Gastrocnemius medialis (tissue), 4 donors: ENCODE data around the gene LY6G6C. TPM values are rescaled to one million over a fixed set of nuclear protein-coding genes. Genes with fewer than 3 reads are reported as not detected.
A peak's percentile ranks its signal among the peaks of the same experiment; 100 is the strongest.

Experiments used
- ATAC-seq, 2 donors: fragments of 150-250 bp; one replicate each; pipeline ENCODE4 v1.9.1; 2016
- DNase-seq, 2 donors: peaks; one replicate each; pipeline ENCODE4 v3.0.0-alpha.2; 2019
- H3K27ac ChIP-seq, 4 donors: fragments of 200-600 bp; sonication (generic); 1 replicate in 1 of 4; 2 replicates in 3 of 4; pipeline ENCODE4 v1.5.1; 2016 to 2018; ENCODE audit warnings: mild to moderate bottlenecking in 2 of 4, moderate library complexity in 1 of 4
- H3K27me3 ChIP-seq, 3 donors: fragments of 200-600 bp; sonication (generic) in 2 of 3; 1 replicate in 1 of 3; 2 replicates in 2 of 3; pipeline versions ENCODE4 v1.5.1 to v1.6.0; 2016 to 2019; ENCODE audit warnings: mild to moderate bottlenecking in 1 of 3, moderate library complexity in 1 of 3
- H3K36me3 ChIP-seq, 2 donors: fragments of 200-600 bp; sonication (generic) in 1 of 2; one replicate each; pipeline ENCODE4 v1.5.1; 2017 to 2018
- H3K4me1 ChIP-seq, 2 donors: fragments of 200-600 bp; sonication (generic) in 1 of 2; one replicate each; pipeline ENCODE4 v1.5.1; 2016 to 2017; ENCODE audit warnings: mild to moderate bottlenecking in 2 of 2
- H3K4me3 ChIP-seq, 4 donors: fragments of 200-600 bp; sonication (generic) in 3 of 4; 1 replicate in 1 of 4; 2 replicates in 3 of 4; pipeline ENCODE4 v1.5.1; 2016 to 2019; ENCODE audit warnings: mild to moderate bottlenecking in 2 of 4
- H3K9me3 ChIP-seq, 3 donors: fragments of 200-600 bp; sonication (generic) in 2 of 3; 1 replicate in 1 of 3; 2 replicates in 2 of 3; pipeline ENCODE4 v1.5.1; 2016 to 2019
- POLR2A ChIP-seq, 2 donors: fragments of 450-650 bp; IDR thresholded peaks; one replicate each; pipeline ENCODE4 v1.6.1; 2017; ENCODE audit warnings: antibody characterized with exemption in 2 of 2, mild to moderate bottlenecking in 2 of 2, moderate library complexity in 2 of 2
- in situ Hi-C, 4 donors: fragments of 200-750 bp; cut with MboI; loops; one replicate each; pipeline versions ENCODE4 v1.15.0 to v1.8.0; 2017; ENCODE audit warnings: low sequenced_read_pairs in 4 of 4
- intact Hi-C: fragments of 100-400 bp; cut with DNase I; formaldehyde crosslinking; loops from one replicate; pipeline ENCODE4 v1.15.1; 2023; ENCODE audit warnings: low total_unique reads
- total RNA-seq, 4 donors: library from RNA; depleted of rRNA; stranded (reverse); fragments of >200 nt; gene quantifications; one replicate each; pipeline versions ENCODE4 v1.1.0 to v1.2.3, GENCODE V29; 2016
- TF ChIP-seq, protein P1 (sequence below), 5 experiments: fragments of 450-650 bp in 3 of 5; fragments of 200-600 bp in 2 of 5; sonication (generic) in 2 of 5; IDR thresholded peaks in 4 of 5; conservative IDR thresholded peaks in 1 of 5; 1 replicate in 4 of 5; 2 replicates in 1 of 5; pipeline ENCODE4 v1.5.1; 2016 to 2019; ENCODE audit warnings: antibody characterized with exemption in 5 of 5, mild to moderate bottlenecking in 3 of 5, moderate library complexity in 3 of 5

Gene LY6G6C
- total RNA-seq, 4 donors from 2014 or later: not detected

DNA sequence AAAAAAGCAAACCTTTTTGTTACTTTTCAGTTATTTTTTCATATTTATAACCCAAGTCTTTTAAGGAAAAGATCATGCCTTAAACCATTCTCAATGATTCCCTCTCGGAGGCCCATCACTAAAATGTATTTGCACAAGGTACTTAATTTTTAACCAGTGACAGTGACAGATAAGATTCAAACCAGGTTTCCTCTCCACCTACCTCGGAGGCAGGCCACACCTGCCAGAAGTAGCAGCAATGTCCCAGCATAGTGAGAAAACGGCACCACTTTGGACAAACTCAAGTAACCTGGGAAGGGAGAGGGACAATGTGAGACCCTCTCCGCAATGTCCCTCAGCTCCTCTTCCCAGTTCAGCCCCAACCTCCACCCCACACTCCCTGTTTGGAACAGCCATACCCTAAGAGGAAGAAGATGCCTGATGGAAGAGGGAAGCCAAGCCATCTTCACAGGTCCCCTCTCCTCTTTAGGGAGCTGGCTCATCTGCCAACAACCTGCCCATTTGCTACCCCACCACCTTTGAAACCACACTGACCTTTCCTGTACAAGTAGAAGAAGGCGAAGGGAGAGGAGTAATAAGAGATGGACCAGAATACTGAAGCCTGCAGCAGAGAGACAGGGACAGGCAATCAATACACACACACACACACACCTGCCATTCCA lies 20.7 kb downstream of the LY6G6C start:
- Histone ChIP-seq H3K4me3 (no peak overlapping the region), H3K9me3 (no peaks in the 10 kb centered on the region), H3K27me3 (no peaks in the 10 kb centered on the region), H3K4me1 (peaks cover 22 to 40% of the 10 kb centered on the region in 2 donors), H3K27ac (peak overlapping the region; percentile 91 to 98 (median 96)), H3K36me3 (peaks cover 0 to 26% of the 10 kb centered on the region in 2 donors)
- ATAC-seq (no peak), DNase-seq (no peak)
- intact Hi-C loops (loop anchor here (5.0 kb wide), 2 partner anchors 49 to 196 kb away; partner anchors contain the start of genes BAG6 and EHMT2), in situ Hi-C loops (no loop called here)
- TF ChIP-seq POLR2A (IDR thresholded peaks at IDR 0.05): no peak
- TF ChIP-seq, protein P1, sequence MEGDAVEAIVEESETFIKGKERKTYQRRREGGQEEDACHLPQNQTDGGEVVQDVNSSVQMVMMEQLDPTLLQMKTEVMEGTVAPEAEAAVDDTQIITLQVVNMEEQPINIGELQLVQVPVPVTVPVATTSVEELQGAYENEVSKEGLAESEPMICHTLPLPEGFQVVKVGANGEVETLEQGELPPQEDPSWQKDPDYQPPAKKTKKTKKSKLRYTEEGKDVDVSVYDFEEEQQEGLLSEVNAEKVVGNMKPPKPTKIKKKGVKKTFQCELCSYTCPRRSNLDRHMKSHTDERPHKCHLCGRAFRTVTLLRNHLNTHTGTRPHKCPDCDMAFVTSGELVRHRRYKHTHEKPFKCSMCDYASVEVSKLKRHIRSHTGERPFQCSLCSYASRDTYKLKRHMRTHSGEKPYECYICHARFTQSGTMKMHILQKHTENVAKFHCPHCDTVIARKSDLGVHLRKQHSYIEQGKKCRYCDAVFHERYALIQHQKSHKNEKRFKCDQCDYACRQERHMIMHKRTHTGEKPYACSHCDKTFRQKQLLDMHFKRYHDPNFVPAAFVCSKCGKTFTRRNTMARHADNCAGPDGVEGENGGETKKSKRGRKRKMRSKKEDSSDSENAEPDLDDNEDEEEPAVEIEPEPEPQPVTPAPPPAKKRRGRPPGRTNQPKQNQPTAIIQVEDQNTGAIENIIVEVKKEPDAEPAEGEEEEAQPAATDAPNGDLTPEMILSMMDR (IDR thresholded peaks at IDR 0.05 in 4 of 5, conservative IDR thresholded peaks at IDR 0.05 in 1 of 5): no peak

DNA sequence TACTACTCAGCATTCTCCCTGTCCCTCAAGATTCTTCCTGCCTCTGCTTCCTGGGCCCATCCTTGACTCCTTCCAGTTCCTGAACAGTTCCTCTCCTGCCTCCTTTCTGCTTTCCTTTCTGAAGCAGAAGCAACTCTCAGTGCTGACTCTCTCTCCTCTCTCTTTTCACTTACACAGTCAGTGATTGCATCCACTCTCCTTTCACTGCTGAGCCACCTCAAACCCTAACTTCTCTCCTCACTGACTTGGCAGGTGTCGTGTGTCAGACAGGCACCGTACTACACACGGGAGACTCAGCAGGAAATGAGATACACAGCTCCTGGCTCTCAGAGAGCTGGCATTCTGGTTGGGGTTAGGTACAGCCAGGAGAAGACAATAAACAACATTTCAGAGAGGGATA lies 24.0 kb downstream of the LY6G6C start:
- Histone ChIP-seq H3K9me3 (no peaks in the 10 kb centered on the region), H3K27ac (peak overlapping the region in 1 of 4 donors; percentile 4), H3K4me3 (no peak overlapping the region), H3K36me3 (peaks cover 0 to 59% of the 10 kb centered on the region in 2 donors), H3K27me3 (no peaks in the 10 kb centered on the region), H3K4me1 (peaks cover 19 to 37% of the 10 kb centered on the region in 2 donors)
- intact Hi-C loops: no loop called here
- DNase-seq: no peak
- in situ Hi-C loops: loop anchor here in 1 of 4 donors (25.0 kb wide), 1 partner anchor 265 kb away; the partner anchor contains the start of genes DXO, NELFE and SKIC2
- TF ChIP-seq, protein P1 (IDR thresholded peaks at IDR 0.05 in 4 of 5, conservative IDR thresholded peaks at IDR 0.05 in 1 of 5): no peak
- no peak for TF ChIP-seq POLR2A (IDR thresholded peaks at IDR 0.05)
- ATAC-seq: no peak

DNA sequence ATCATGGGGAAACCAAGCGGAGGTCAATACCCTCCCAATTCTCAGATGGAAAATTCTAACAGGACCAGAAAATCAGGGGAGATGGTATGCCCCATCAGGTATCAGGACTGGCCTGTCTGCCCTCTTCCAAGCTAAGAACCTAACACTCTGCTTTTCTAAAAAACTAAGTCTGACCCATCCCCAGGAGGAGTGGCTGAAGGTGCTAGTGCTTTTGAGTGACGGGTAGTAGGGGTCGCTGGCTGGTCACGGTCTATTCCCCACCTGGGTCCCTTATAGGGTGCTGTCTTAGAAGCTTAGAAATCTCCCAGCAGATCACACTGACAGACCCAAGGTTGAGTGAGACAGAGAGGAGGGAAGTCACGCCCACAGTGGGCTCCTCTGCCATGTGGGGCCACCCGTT lies 28.0 kb downstream of the LY6G6C start:
- in situ Hi-C loops: loop anchor here in 1 of 4 donors (25.0 kb wide), 1 partner anchor 269 kb away; the partner anchor contains the start of genes DXO, NELFE and SKIC2

DNA sequence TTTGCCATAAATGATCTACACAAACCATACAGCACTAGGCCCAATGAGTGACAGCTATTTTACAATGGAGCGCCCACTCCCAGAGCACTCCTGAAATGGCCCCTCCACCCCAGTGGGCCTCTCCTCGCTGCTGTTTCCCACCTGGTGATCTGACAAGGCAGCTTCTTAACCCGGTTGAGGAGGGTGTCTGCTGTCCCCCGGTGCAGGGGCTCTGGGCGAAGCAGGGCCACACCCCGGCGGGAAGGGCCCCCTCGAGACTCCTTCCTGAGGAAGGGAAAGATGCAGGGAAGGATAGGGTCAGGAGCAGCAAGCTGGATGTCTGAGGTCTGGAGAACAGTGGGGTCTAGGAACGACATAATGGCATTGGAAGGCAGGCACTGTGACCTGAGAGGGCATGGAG lies 28.7 kb downstream of the LY6G6C start:
- Histone ChIP-seq H3K27me3 (no peaks in the 10 kb centered on the region), H3K9me3 (no peaks in the 10 kb centered on the region), H3K4me1 (peaks cover 0 to 7% of the 10 kb centered on the region in 2 donors), H3K36me3 (peaks cover 0 to 94% of the 10 kb centered on the region in 2 donors), H3K27ac (no peak overlapping the region), H3K4me3 (no peak overlapping the region)
- intact Hi-C loops (no loop called here), in situ Hi-C loops (loop anchor here in 1 of 4 donors (25.0 kb wide), 1 partner anchor 269 kb away; the partner anchor contains the start of genes DXO, NELFE and SKIC2)
- DNase-seq: no peak
- TF ChIP-seq, protein P1 (IDR thresholded peaks at IDR 0.05 in 4 of 5, conservative IDR thresholded peaks at IDR 0.05 in 1 of 5): no peak
- TF ChIP-seq POLR2A (IDR thresholded peaks at IDR 0.05): no peak
- ATAC-seq: no peak

More for the DNA sequence above, 28.0 kb downstream of the LY6G6C start:
- DNase-seq (no peak), ATAC-seq (no peak)
- H3K27me3 ChIP-seq: no peaks in the 10 kb centered on the region
- TF ChIP-seq, protein P1 (IDR thresholded peaks at IDR 0.05 in 4 of 5, conservative IDR thresholded peaks at IDR 0.05 in 1 of 5): no peak
- TF ChIP-seq POLR2A (IDR thresholded peaks at IDR 0.05): no peak
- intact Hi-C loops: no loop called here
- peaks cover 0 to 13% of the 10 kb centered on the region in 2 donors for H3K4me1 ChIP-seq
- no peaks in the 10 kb centered on the region for H3K9me3 ChIP-seq
- H3K36me3 ChIP-seq: peaks cover 0 to 87% of the 10 kb centered on the region in 2 donors
- no peak overlapping the region for H3K27ac ChIP-seq
- no peak overlapping the region for H3K4me3 ChIP-seq
